Spleen (tissue), 11 donors: ENCODE data around the gene PRR7. TPM values are rescaled to one million over a fixed set of nuclear protein-coding genes. Genes with fewer than 3 reads are reported as not detected.

Source experiments
- DNase-seq: peaks from one replicate; pipeline ENCODE4 v3.0.0-alpha.2; 2020
- H3K27ac ChIP-seq, 8 donors: fragments of 200-600 bp; sonication (generic) in 7 of 8; 1 replicate in 4 of 8; 2 replicates in 4 of 8; pipeline versions ENCODE4 v1.5.0 to v1.8.0; 2016 to 2021; ENCODE audit warnings: inconsistent platforms in 4 of 8, mild to moderate bottlenecking in 4 of 8, moderate library complexity in 1 of 8
- H3K27me3 ChIP-seq, 7 donors: fragments of 200-600 bp; sonication (generic) in 6 of 7; replicated peaks in 1 of 7; 1 replicate in 4 of 7; 2 replicates in 3 of 7; pipeline versions ENCODE4 v1.5.0 to v1.8.0; 2016 to 2021; ENCODE audit warnings: inconsistent platforms in 3 of 7, mild to moderate bottlenecking in 1 of 7
- H3K36me3 ChIP-seq, 6 donors: fragments of 200-600 bp; sonication (generic) in 5 of 6; 1 replicate in 4 of 6; 2 replicates in 2 of 6; pipeline versions ENCODE4 v1.5.0 to v1.8.0; 2016 to 2021; ENCODE audit warnings: inconsistent platforms in 2 of 6
- H3K4me1 ChIP-seq, 6 donors: fragments of 200-600 bp; sonication (generic) in 5 of 6; 1 replicate in 3 of 6; 2 replicates in 3 of 6; pipeline versions ENCODE4 v1.5.0 to v1.8.0; 2016 to 2021; ENCODE audit warnings: inconsistent platforms in 3 of 6
- H3K4me3 ChIP-seq, 8 donors: fragments of 200-600 bp; sonication (generic) in 7 of 8; 1 replicate in 4 of 8; 2 replicates in 4 of 8; pipeline versions ENCODE4 v1.5.0 to v1.8.0; 2016 to 2021; ENCODE audit warnings: inconsistent platforms in 4 of 8, mild to moderate bottlenecking in 4 of 8, moderate library complexity in 2 of 8
- H3K9me3 ChIP-seq, 8 donors: fragments of 200-600 bp; sonication (generic) in 7 of 8; 1 replicate in 4 of 8; 2 replicates in 4 of 8; pipeline versions ENCODE4 v1.5.0 to v1.8.0; 2016 to 2021; ENCODE audit warnings: inconsistent platforms in 4 of 8
- CTCF ChIP-seq, 11 experiments: fragments of 200-600 bp in 7 of 11; fragments of 450-650 bp in 4 of 11; sonication (generic) in 4 of 11; IDR thresholded peaks in 8 of 11; conservative IDR thresholded peaks in 3 of 11; 1 replicate in 7 of 11; 2 replicates in 4 of 11; pipeline versions ENCODE4 v1.4.0 to v1.8.0; 2016 to 2021; ENCODE audit warnings: antibody characterized with exemption in 11 of 11, inconsistent platforms in 4 of 11, mild to moderate bottlenecking in 1 of 11
- POLR2A ChIP-seq, 3 donors: fragments of 450-650 bp; IDR thresholded peaks; one replicate each; pipeline ENCODE4 v1.5.1; 2017; ENCODE audit warnings: antibody characterized with exemption in 3 of 3, mild to moderate bottlenecking in 1 of 3
- POLR2AphosphoS5 ChIP-seq, 3 donors: sonication (generic); formaldehyde crosslinking; IDR thresholded peaks; one replicate each; pipeline ENCODE4 v1.5.1; 2017; ENCODE audit warnings: antibody characterized with exemption in 3 of 3
- WGBS, 5 donors: extraction: QIAGEN DNeasy Blood & Tissue Kit in 3 of 5; methylation state at CpG; one replicate each; pipeline versions ENCODE4 v1.1.5 to v1.1.7; 2013 to 2018; 5-methylcytosine and 5-hydroxymethylcytosine counted together
- intact Hi-C: fragments of 100-400 bp; cut with DNase I; formaldehyde crosslinking; loops from one replicate; pipeline ENCODE4 v1.15.0; 2023; ENCODE audit warnings: low total_unique reads
- polyA plus RNA-seq, 3 donors: library from polyadenylated mRNA; stranded (reverse); fragments of 200-250 nt; gene quantifications; one replicate each; pipeline ENCODE4 v1.2.1, GENCODE V29; 2013
- total RNA-seq, 7 donors: library from RNA; depleted of rRNA in 3 of 7; stranded (reverse); fragments of >200 nt in 3 of 7; fragmentation: NEBNext Ultra II Directional in 4 of 7; extraction: Animal tissue kit (Norgen Biotek cat#: 25700) in 4 of 7; gene quantifications; one replicate each; pipeline versions ENCODE4 v1.1.0 to v1.2.1, GENCODE V29; 2016 to 2021
- donor health status: healthy with polysubstance abuse.
- donor health status: DM: no; HTN: no; CAD: no; lungs with moderate emphysema.
- donor health status: DM: no; HTN: no; CAD: no.
- donor health status: Bipolar disorder and iron deficiency.
- donor health status: healthy.
- donor health status: DM: no; HTN: no; CAD: no.
- donor health status: DM: yes; HTN: yes; CAD: no.

PRR7 gene
- total and polyA plus RNA-seq, 10 donors: 1.7 to 5.7 (median 4.6) TPM; not detected in 1

- DNase-seq: peak; percentile 82
- Histone ChIP-seq H3K9me3 (no peaks in the 10 kb centered on the region), H3K36me3 (peaks cover 0 to 28% (median 14%) of the 10 kb centered on the region in 6 donors), H3K4me3 (peak overlapping the region; percentile 58 to 90 (median 78)), H3K27ac (peak overlapping the region; percentile 92 to 99 (median 98)), H3K4me1 (peaks cover 55 to 70% (median 64%) of the 10 kb centered on the region in 6 donors), H3K27me3 (no peaks in the 10 kb centered on the region)
- 1 to 10% (median 5%) methylated on average over 11 of the region's 11 CpGs for WGBS, 5 donors
- intact Hi-C loops: no loop called here
- no peak for TF ChIP-seq CTCF (IDR thresholded peaks at IDR 0.05 in 8 of 11, conservative IDR thresholded peaks at IDR 0.05 in 3 of 11)
- TF ChIP-seq POLR2AphosphoS5 (IDR thresholded peaks at IDR 0.05): no peak
- no peak for TF ChIP-seq POLR2A (IDR thresholded peaks at IDR 0.05)
Measured at GRCh38 chr5:177427211-177427822, 19.3 kb upstream of the PRR7 start.

GRCh38 chr5:177427919-177428573 lies 18.6 kb upstream of the PRR7 start:
- peak overlapping the region; percentile 58 to 90 (median 78) for H3K4me3 ChIP-seq

GRCh38 chr5:177428574-177429217 lies 17.9 kb upstream of the PRR7 start:
- DNase-seq: peak; percentile 82
- no peak for TF ChIP-seq CTCF (IDR thresholded peaks at IDR 0.05 in 8 of 11, conservative IDR thresholded peaks at IDR 0.05 in 3 of 11)
- TF ChIP-seq POLR2A (IDR thresholded peaks at IDR 0.05): no peak
- TF ChIP-seq POLR2AphosphoS5 (IDR thresholded peaks at IDR 0.05): no peak
- Histone ChIP-seq H3K27ac (peak overlapping the region; percentile 92 to 99 (median 98)), H3K36me3 (peaks cover 0 to 42% (median 28%) of the 10 kb centered on the region in 6 donors), H3K4me3 (peak overlapping the region; percentile 58 to 90 (median 78)), H3K27me3 (no peaks in the 10 kb centered on the region), H3K4me1 (peaks cover 66 to 83% (median 77%) of the 10 kb centered on the region in 6 donors), H3K9me3 (no peaks in the 10 kb centered on the region)
- WGBS, 5 donors: 31 to 66% (median 49%) methylated on average over 9 to 10 of the region's 10 CpGs
- intact Hi-C loops: no loop called here

More at GRCh38 chr5:177427919-177428573, 18.6 kb upstream of the PRR7 start:
- Histone ChIP-seq H3K4me1 (peaks cover 62 to 77% (median 71%) of the 10 kb centered on the region in 6 donors), H3K27me3 (no peaks in the 10 kb centered on the region), H3K36me3 (peaks cover 0 to 35% (median 21%) of the 10 kb centered on the region in 6 donors), H3K9me3 (no peaks in the 10 kb centered on the region), H3K27ac (peak overlapping the region; percentile 92 to 99 (median 98))
- intact Hi-C loops: no loop called here
- DNase-seq: peak; percentile 90
- TF ChIP-seq CTCF (IDR thresholded peaks at IDR 0.05 in 8 of 11, conservative IDR thresholded peaks at IDR 0.05 in 3 of 11) (peak in 1 of 11 experiments; percentile 8), POLR2AphosphoS5 (IDR thresholded peaks at IDR 0.05) (peak; percentile 24 to 67 (median 56)), POLR2A (IDR thresholded peaks at IDR 0.05) (no peak)
- 30 to 61% (median 33%) methylated on average over 10 to 11 of the region's 11 CpGs for WGBS, 5 donors
